SK-N-SH (cell line): ENCODE results near the gene VPS13A. TPM values are rescaled to one million over a fixed set of nuclear protein-coding genes. Genes with fewer than 3 reads are reported as not detected.

Experiments
- CTCF ChIA-PET: fragments of 300-600, 350-600 bp; formaldehyde crosslinking; extraction: SDS; loops from one replicate; lab custom pipeline; 2021; lab: Yijun Ruan, JAX
- POLR2A ChIA-PET: fragments of 350-600 bp; sonication (Branson Sonifier 250); formaldehyde crosslinking; extraction: SDS; loops from one replicate; lab custom pipeline; 2020; ENCODE audit warnings: antibody characterized with exemption, inconsistent platforms; lab: Yijun Ruan, JAX
- DNase-seq: peaks from one replicate; pipeline ENCODE4 v3.0.0; 2012
- H2AFZ ChIP-seq: fragments of 200-600 bp; sonication (generic); 2 replicates; pipeline ENCODE4 v1.8.1; 2016; ENCODE audit warnings: antibody characterized with exemption, mild to moderate bottlenecking, low read depth
- H3F3A ChIP-seq: fragments of 200-600 bp; sonication (generic); replicated peaks from 2 replicates; pipeline ENCODE3; 2016; ENCODE audit warnings: antibody characterized with exemption, mild to moderate bottlenecking; ENCODE audit not compliant: insufficient read depth
- H3K27ac ChIP-seq, 2 experiments: fragments of 200-500 bp in 1 of 2; fragments of 200-600 bp in 1 of 2; sonication (Bioruptor generic) in 1 of 2; sonication (generic), shearing (Covaris generic) in 1 of 2; 2 replicates each; pipeline versions ENCODE4 v1.5.1 to v1.6.1; 2014 to 2016; ENCODE audit warnings: low read depth in 2 of 2, inconsistent platforms in 1 of 2, low read length in 1 of 2, mild to moderate bottlenecking in 1 of 2, mixed read lengths in 1 of 2
- H3K27me3 ChIP-seq: fragments of 200-600 bp; sonication (generic), shearing (Covaris generic); 2 replicates; pipeline ENCODE4 v1.6.1; 2016; ENCODE audit warnings: mixed run types; ENCODE audit not compliant: insufficient read depth
- H3K36me3 ChIP-seq, 2 experiments: fragments of 200-500 bp in 1 of 2; fragments of 200-600 bp in 1 of 2; sonication (Bioruptor generic) in 1 of 2; sonication (generic) in 1 of 2; replicated peaks in 1 of 2; 2 replicates each; pipeline versions ENCODE3 to v1.5.1; 2014 to 2016; ENCODE audit warnings: low read length in 1 of 2, mild to moderate bottlenecking in 1 of 2; ENCODE audit not compliant: insufficient read depth in 2 of 2, control insufficient read depth in 1 of 2
- H3K4me1 ChIP-seq, 2 experiments: fragments of 200-500 bp in 1 of 2; fragments of 200-600 bp in 1 of 2; sonication (Bioruptor generic) in 1 of 2; sonication (generic), shearing (Covaris generic) in 1 of 2; 2 replicates each; pipeline versions ENCODE4 v1.5.1 to v1.6.1; 2014 to 2016; ENCODE audit warnings: low read depth in 1 of 2, low read length in 1 of 2, mixed run types in 1 of 2; ENCODE audit not compliant: insufficient read depth in 2 of 2, control insufficient read depth in 1 of 2
- H3K4me2 ChIP-seq: fragments of 200-600 bp; sonication (generic), shearing (Covaris generic); 2 replicates; pipeline ENCODE4 v1.6.1; 2017; ENCODE audit warnings: mixed run types
- H3K4me3 ChIP-seq, 2 experiments: fragments of 200-500 bp in 1 of 2; fragments of 200-600 bp in 1 of 2; sonication (Bioruptor generic) in 1 of 2; sonication (generic), shearing (Covaris generic) in 1 of 2; 2 replicates each; pipeline versions ENCODE4 v1.5.1 to v1.8.1; 2014 to 2016; ENCODE audit warnings: low read depth in 2 of 2, inconsistent platforms in 1 of 2, low read length in 1 of 2, mild to moderate bottlenecking in 1 of 2, mixed read lengths in 1 of 2, moderate library complexity in 1 of 2
- H3K79me2 ChIP-seq: fragments of 200-600 bp; sonication (generic); 2 replicates; pipeline ENCODE4 v1.8.1; 2017; ENCODE audit warnings: mild to moderate bottlenecking; ENCODE audit not compliant: insufficient read depth
- H3K9ac ChIP-seq: fragments of 200-600 bp; sonication (generic); 2 replicates; pipeline ENCODE4 v1.6.1; 2017; ENCODE audit warnings: mixed run types
- H3K9me2 ChIP-seq: fragments of 200-600 bp; sonication (generic); 2 replicates; pipeline ENCODE4 v1.6.1; 2017; ENCODE audit warnings: mixed run types
- H3K9me3 ChIP-seq: fragments of 200-600 bp; sonication (generic); 2 replicates; pipeline ENCODE4 v1.6.1; 2017; ENCODE audit warnings: mixed run types, mild to moderate bottlenecking, moderate library complexity
- H4K20me1 ChIP-seq: fragments of 200-600 bp; sonication (generic); 2 replicates; pipeline ENCODE4 v1.6.1; 2017; ENCODE audit warnings: mild to moderate bottlenecking, mixed run types; ENCODE audit not compliant: insufficient read depth
- EP300 ChIP-seq, 2 experiments: IDR thresholded peaks; 2 replicates each; pipeline versions ENCODE4 v1.4.0 to v1.6.1; 2012; ENCODE audit warnings: borderline replicate concordance in 1 of 2, low read depth in 1 of 2, low read length in 1 of 2
- EZH2phosphoT487 ChIP-seq: fragments of 200-600 bp; sonication (generic); IDR thresholded peaks from 2 replicates; pipeline ENCODE4 v1.6.1; 2017; ENCODE audit warnings: low read depth, mixed run types, mild to moderate bottlenecking, antibody characterized with exemption, moderate library complexity, borderline replicate concordance
- FOXJ3 ChIP-seq: sonication (generic); formaldehyde crosslinking; IDR thresholded peaks from 2 replicates; pipeline ENCODE4 v1.5.1; 2020; ENCODE audit warnings: mild to moderate bottlenecking, missing genetic modification reagents
- FOXM1 ChIP-seq: IDR thresholded peaks from 2 replicates; pipeline ENCODE4 v1.4.0; 2012; ENCODE audit warnings: low read depth, mild to moderate bottlenecking
- GATA2 ChIP-seq: sonication (generic); formaldehyde crosslinking; IDR thresholded peaks from 2 replicates; pipeline ENCODE4 v1.5.0; 2020; ENCODE audit warnings: mild to moderate bottlenecking, missing genetic modification reagents
- JUND ChIP-seq: IDR thresholded peaks from 2 replicates; pipeline ENCODE4 v1.4.0; 2012
- MXI1 ChIP-seq: IDR thresholded peaks from 2 replicates; pipeline ENCODE4 v1.6.1; 2012; ENCODE audit warnings: mild to moderate bottlenecking, low read depth, low read length, improper control_type of control experiment
- NFIC ChIP-seq: IDR thresholded peaks from 2 replicates; pipeline ENCODE4 v1.4.0; 2012; ENCODE audit warnings: borderline replicate concordance
- POLR2AphosphoS5 ChIP-seq: IDR thresholded peaks from 2 replicates; pipeline ENCODE4 v1.6.1; 2012; ENCODE audit warnings: low read depth, low read length
- RAD21 ChIP-seq: IDR thresholded peaks from 2 replicates; pipeline ENCODE4 v1.6.1; 2012; ENCODE audit warnings: mild to moderate bottlenecking, low read length
- RFX5 ChIP-seq: IDR thresholded peaks from 2 replicates; pipeline ENCODE4 v1.6.1; 2012; ENCODE audit warnings: mild to moderate bottlenecking, improper control_type of control experiment, low read length
- RXRA ChIP-seq: IDR thresholded peaks from 2 replicates; pipeline ENCODE4 v1.4.0; 2012; ENCODE audit warnings: low read depth, mild to moderate bottlenecking, borderline replicate concordance
- SIN3A ChIP-seq: IDR thresholded peaks from 2 replicates; pipeline ENCODE4 v1.6.1; 2012; ENCODE audit warnings: low read depth, mild to moderate bottlenecking, low read length, moderate library complexity, borderline replicate concordance
- TAF1 ChIP-seq: IDR thresholded peaks from 2 replicates; pipeline ENCODE4 v1.6.1; 2012; ENCODE audit warnings: low read depth, mild to moderate bottlenecking, low read length, moderate library complexity, borderline replicate concordance
- TCF12 ChIP-seq: IDR thresholded peaks from 2 replicates; pipeline ENCODE4 v1.4.0; 2012
- TEAD4 ChIP-seq: IDR thresholded peaks from 2 replicates; pipeline ENCODE4 v1.4.0; 2012; ENCODE audit warnings: mild to moderate bottlenecking, borderline replicate concordance; ENCODE audit not compliant: insufficient read depth
- YY1 ChIP-seq: IDR thresholded peaks from 2 replicates; pipeline ENCODE4 v1.4.0; 2012; ENCODE audit warnings: low read depth, mild to moderate bottlenecking
- WGBS: methylation state at CpG from one replicate; pipeline ENCODE4 v1.1.6; 2017; ENCODE audit warnings: low lambda C conversion rate; 5-methylcytosine and 5-hydroxymethylcytosine counted together
- polyA plus RNA-seq, 3 experiments: library from polyadenylated mRNA; depleted of rRNA; stranded (reverse); fragments of >200 nt; gene quantifications; 2 replicates each; pipeline ENCODE4 v1.2.3, GENCODE V29; 2012
- TF ChIP-seq, protein P1 (sequence below): fragments of 200-600 bp; sonication (generic); IDR thresholded peaks from 2 replicates; pipeline ENCODE4 v1.6.1; 2017; ENCODE audit warnings: antibody characterized with exemption, mild to moderate bottlenecking, moderate library complexity
- TF ChIP-seq, protein P2 (sequence below): IDR thresholded peaks from 2 replicates; pipeline ENCODE4 v1.4.0; 2012; ENCODE audit warnings: low read depth, borderline replicate concordance
- TF ChIP-seq, protein P3 (sequence below): fragments of 150-350 bp; IDR thresholded peaks from 2 replicates; pipeline ENCODE4 v1.6.1; 2017; ENCODE audit warnings: antibody characterized with exemption, low read length, low read depth, borderline replicate concordance

The VPS13A gene
- polyA plus RNA-seq, 1 of the 3 experiments (the other 2 are of a cell fraction), result 6.0 TPM

DNA sequence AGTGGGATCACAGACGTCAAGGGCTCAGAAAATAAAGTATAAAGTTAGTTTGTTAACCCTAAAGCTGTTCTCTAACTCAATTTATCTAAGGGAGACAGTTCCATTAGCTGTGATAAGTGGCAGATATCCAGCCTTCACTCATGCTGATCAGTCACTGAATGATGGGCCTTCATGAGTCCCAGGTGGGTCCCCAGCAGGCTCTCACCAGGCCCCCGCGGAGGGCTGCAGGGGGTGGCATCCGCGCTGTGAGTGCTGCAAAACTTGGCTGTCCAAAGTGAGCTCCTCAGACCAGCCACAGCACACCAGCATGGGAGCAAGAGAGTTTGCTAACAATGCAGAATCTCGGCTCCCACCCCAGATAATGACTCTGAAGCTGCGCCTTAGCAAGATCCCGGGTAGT is 283.6 kb downstream of the VPS13A start:
- POLR2A ChIA-PET, result no interaction called here
- Histone ChIP-seq H3K27ac (no peak overlapping the region), H3K4me3 (no peak overlapping the region), H3K9me2 (no peaks in the 10 kb centered on the region), H3F3A (no peaks in the 10 kb centered on the region), H4K20me1 (no peaks in the 10 kb centered on the region), H3K9me3 (no peaks in the 10 kb centered on the region), H3K4me1 (peaks cover 9 to 18% of the 10 kb centered on the region in 2 experiments; a peak in 2 of 4 replicates), H3K4me2 (no peak overlapping the region), H3K9ac (no peak overlapping the region), H3K36me3 (no peaks in the 10 kb centered on the region), H3K27me3 (no peaks in the 10 kb centered on the region), H3K79me2 (no peaks in the 10 kb centered on the region), H2AFZ (no peak overlapping the region)
- CTCF ChIA-PET, result interaction anchor here (1.1 to 2.8 kb wide), 2 partner anchors 26 to 294 kb away, joined by 3 to 15 read pairs; no protein-coding TSS in a partner anchor
- TF ChIP-seq SIN3A (no peak), RFX5 (no peak), FOXJ3 (CRISPR knock-in tag) (no peak), FOXM1 (no peak), JUND (no peak), NFIC (no peak), MXI1 (no peak), POLR2AphosphoS5 (no peak), EP300 (IDR thresholded peaks at IDR 0.05; ENCODE audit: borderline replicate concordance in 1 of 2, low read depth in 1 of 2, low read length in 1 of 2) (no peak), EZH2phosphoT487 (no peak), TAF1 (no peak), TEAD4 (no peak), RAD21 (no peak), GATA2 (no peak), RXRA (no peak), YY1 (no peak), TCF12 (no peak)
- TF ChIP-seq, protein P1, sequence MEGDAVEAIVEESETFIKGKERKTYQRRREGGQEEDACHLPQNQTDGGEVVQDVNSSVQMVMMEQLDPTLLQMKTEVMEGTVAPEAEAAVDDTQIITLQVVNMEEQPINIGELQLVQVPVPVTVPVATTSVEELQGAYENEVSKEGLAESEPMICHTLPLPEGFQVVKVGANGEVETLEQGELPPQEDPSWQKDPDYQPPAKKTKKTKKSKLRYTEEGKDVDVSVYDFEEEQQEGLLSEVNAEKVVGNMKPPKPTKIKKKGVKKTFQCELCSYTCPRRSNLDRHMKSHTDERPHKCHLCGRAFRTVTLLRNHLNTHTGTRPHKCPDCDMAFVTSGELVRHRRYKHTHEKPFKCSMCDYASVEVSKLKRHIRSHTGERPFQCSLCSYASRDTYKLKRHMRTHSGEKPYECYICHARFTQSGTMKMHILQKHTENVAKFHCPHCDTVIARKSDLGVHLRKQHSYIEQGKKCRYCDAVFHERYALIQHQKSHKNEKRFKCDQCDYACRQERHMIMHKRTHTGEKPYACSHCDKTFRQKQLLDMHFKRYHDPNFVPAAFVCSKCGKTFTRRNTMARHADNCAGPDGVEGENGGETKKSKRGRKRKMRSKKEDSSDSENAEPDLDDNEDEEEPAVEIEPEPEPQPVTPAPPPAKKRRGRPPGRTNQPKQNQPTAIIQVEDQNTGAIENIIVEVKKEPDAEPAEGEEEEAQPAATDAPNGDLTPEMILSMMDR, result no peak
- TF ChIP-seq, protein P2, sequence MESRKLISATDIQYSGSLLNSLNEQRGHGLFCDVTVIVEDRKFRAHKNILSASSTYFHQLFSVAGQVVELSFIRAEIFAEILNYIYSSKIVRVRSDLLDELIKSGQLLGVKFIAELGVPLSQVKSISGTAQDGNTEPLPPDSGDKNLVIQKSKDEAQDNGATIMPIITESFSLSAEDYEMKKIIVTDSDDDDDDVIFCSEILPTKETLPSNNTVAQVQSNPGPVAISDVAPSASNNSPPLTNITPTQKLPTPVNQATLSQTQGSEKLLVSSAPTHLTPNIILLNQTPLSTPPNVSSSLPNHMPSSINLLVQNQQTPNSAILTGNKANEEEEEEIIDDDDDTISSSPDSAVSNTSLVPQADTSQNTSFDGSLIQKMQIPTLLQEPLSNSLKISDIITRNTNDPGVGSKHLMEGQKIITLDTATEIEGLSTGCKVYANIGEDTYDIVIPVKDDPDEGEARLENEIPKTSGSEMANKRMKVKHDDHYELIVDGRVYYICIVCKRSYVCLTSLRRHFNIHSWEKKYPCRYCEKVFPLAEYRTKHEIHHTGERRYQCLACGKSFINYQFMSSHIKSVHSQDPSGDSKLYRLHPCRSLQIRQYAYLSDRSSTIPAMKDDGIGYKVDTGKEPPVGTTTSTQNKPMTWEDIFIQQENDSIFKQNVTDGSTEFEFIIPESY, result no peak
- TF ChIP-seq, protein P3, sequence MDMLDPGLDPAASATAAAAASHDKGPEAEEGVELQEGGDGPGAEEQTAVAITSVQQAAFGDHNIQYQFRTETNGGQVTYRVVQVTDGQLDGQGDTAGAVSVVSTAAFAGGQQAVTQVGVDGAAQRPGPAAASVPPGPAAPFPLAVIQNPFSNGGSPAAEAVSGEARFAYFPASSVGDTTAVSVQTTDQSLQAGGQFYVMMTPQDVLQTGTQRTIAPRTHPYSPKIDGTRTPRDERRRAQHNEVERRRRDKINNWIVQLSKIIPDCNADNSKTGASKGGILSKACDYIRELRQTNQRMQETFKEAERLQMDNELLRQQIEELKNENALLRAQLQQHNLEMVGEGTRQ, result no peak
- 89% methylated on average over 5 of the region's 8 CpGs for WGBS
- no peak for DNase-seq
